H9 (cell line): ENCODE data around the gene ZNF562. TPM values are rescaled to one million over a fixed set of nuclear protein-coding genes. Genes with fewer than 3 reads are reported as not detected.

Source experiments
- DNase-seq: peaks from one replicate; pipeline ENCODE4 v3.0.0-alpha.2; 2017
- H2AFZ ChIP-seq: one replicate; pipeline ENCODE4 v1.6.1; 2013; ENCODE audit warnings: mild to moderate bottlenecking, low read length, control low read depth, moderate library complexity
- H2AK5ac ChIP-seq: 2 replicates; pipeline ENCODE4 v1.6.1; 2013; ENCODE audit warnings: low read length, control low read depth, mixed read lengths; ENCODE audit not compliant: insufficient read length
- H2BK120ac ChIP-seq: one replicate; pipeline ENCODE4 v1.6.1; 2013; ENCODE audit warnings: low read depth, mild to moderate bottlenecking, low read length, control low read depth, inconsistent platforms; ENCODE audit not compliant: poor library complexity, severe bottlenecking
- H2BK12ac ChIP-seq: 2 replicates; pipeline ENCODE4 v1.6.1; 2013; ENCODE audit warnings: low read length, control low read depth, mixed read lengths, low read depth; ENCODE audit not compliant: insufficient read length
- H2BK15ac ChIP-seq: 2 replicates; pipeline ENCODE4 v1.6.1; 2013; ENCODE audit warnings: low read depth, low read length, control low read depth
- H2BK20ac ChIP-seq: one replicate; pipeline ENCODE4 v1.6.1; 2013; ENCODE audit warnings: low read depth, mild to moderate bottlenecking, low read length, control low read depth, inconsistent platforms; ENCODE audit not compliant: poor library complexity, severe bottlenecking
- H2BK5ac ChIP-seq: 2 replicates; pipeline ENCODE4 v1.6.1; 2013; ENCODE audit warnings: low read length, control low read depth, mixed read lengths; ENCODE audit not compliant: insufficient read length
- H3K14ac ChIP-seq: 2 replicates; pipeline ENCODE4 v1.6.1; 2013; ENCODE audit warnings: low read length, control low read depth; ENCODE audit not compliant: insufficient read depth
- H3K18ac ChIP-seq: 2 replicates; pipeline ENCODE4 v1.6.1; 2013; ENCODE audit warnings: low read depth, mild to moderate bottlenecking, mixed read lengths, low read length, control low read depth; ENCODE audit not compliant: insufficient read length
- H3K23ac ChIP-seq: 2 replicates; pipeline ENCODE4 v1.6.1; 2013; ENCODE audit warnings: low read length, control low read depth, mixed read lengths, low read depth; ENCODE audit not compliant: insufficient read length
- H3K23me2 ChIP-seq: 2 replicates; pipeline ENCODE4 v1.6.1; 2013; ENCODE audit warnings: low read depth, mild to moderate bottlenecking, mixed read lengths, low read length, control low read depth; ENCODE audit not compliant: insufficient read length, poor library complexity, severe bottlenecking
- H3K27ac ChIP-seq: 2 replicates; pipeline ENCODE4 v1.5.1; 2013; ENCODE audit warnings: low read length, control low read depth, mixed read lengths, low read depth; ENCODE audit not compliant: insufficient read length
- H3K27me3 ChIP-seq: 2 replicates; pipeline ENCODE4 v1.6.1; 2013; ENCODE audit warnings: low read length, control low read depth, inconsistent platforms; ENCODE audit not compliant: insufficient read depth
- H3K4ac ChIP-seq: 2 replicates; pipeline ENCODE4 v1.6.1; 2013; ENCODE audit warnings: low read depth, mild to moderate bottlenecking, control low read depth, inconsistent platforms, low read length, moderate library complexity
- H3K4me1 ChIP-seq: 2 replicates; pipeline ENCODE4 v1.6.1; 2013; ENCODE audit warnings: low read length, control low read depth, inconsistent platforms; ENCODE audit not compliant: insufficient read depth
- H3K4me2 ChIP-seq: 2 replicates; pipeline ENCODE4 v1.6.1; 2013; ENCODE audit warnings: low read length, control low read depth, mixed read lengths; ENCODE audit not compliant: insufficient read length, insufficient read depth
- H3K56ac ChIP-seq: 2 replicates; pipeline ENCODE4 v1.6.1; 2013; ENCODE audit warnings: low read depth, mild to moderate bottlenecking, mixed read lengths, low read length, control low read depth; ENCODE audit not compliant: insufficient read length
- H3K79me1 ChIP-seq: 2 replicates; pipeline ENCODE4 v1.6.1; 2013; ENCODE audit warnings: low read depth, mild to moderate bottlenecking, moderate library complexity, low read length, control low read depth, inconsistent platforms; ENCODE audit not compliant: insufficient read depth, poor library complexity, severe bottlenecking
- H3K79me2 ChIP-seq: 2 replicates; pipeline ENCODE4 v1.6.1; 2013; ENCODE audit warnings: low read length, control low read depth, inconsistent platforms; ENCODE audit not compliant: insufficient read depth
- H3K9ac ChIP-seq: 2 replicates; pipeline ENCODE4 v1.6.1; 2013; ENCODE audit warnings: low read length, control low read depth, mixed read lengths; ENCODE audit not compliant: insufficient read length; ENCODE audit errors: extremely low read depth
- H3K9me3 ChIP-seq: one replicate; pipeline ENCODE4 v1.6.1; 2013; ENCODE audit warnings: low read depth, low read length, inconsistent platforms; ENCODE audit not compliant: control insufficient read depth
- H3T11ph ChIP-seq: one replicate; pipeline ENCODE4 v1.6.1; 2013; ENCODE audit warnings: mild to moderate bottlenecking, low read length, control low read depth, inconsistent platforms
- H4K20me1 ChIP-seq: one replicate; pipeline ENCODE4 v1.6.1; 2013; ENCODE audit not compliant: control insufficient read depth, insufficient read length, insufficient read depth
- H4K5ac ChIP-seq: 2 replicates; pipeline ENCODE4 v1.6.1; 2013; ENCODE audit warnings: low read depth, mild to moderate bottlenecking, mixed read lengths, low read length, control low read depth; ENCODE audit not compliant: insufficient read length
- H4K8ac ChIP-seq: replicated peaks from 2 replicates; pipeline ENCODE4 v1.6.1; 2013; ENCODE audit warnings: low read length, control low read depth, mixed read lengths, low read depth; ENCODE audit not compliant: insufficient read length
- H4K91ac ChIP-seq: 2 replicates; pipeline ENCODE4 v1.6.1; 2013; ENCODE audit warnings: low read depth, mild to moderate bottlenecking, moderate library complexity, mixed read lengths, low read length, control low read depth; ENCODE audit not compliant: insufficient read length
- H3K27ac Mint-ChIP-seq, 3 experiments: 2 replicates in 2 of 3; 3 replicates in 1 of 3; pipeline ENCODE4 v1.8.0; 2020 to 2021; ENCODE audit warnings: mixed read lengths in 3 of 3, mild to moderate bottlenecking in 1 of 3, moderate library complexity in 1 of 3
- H3K27me3 Mint-ChIP-seq: 2 replicates; pipeline ENCODE4 v1.8.0; 2021; ENCODE audit warnings: low read depth, mild to moderate bottlenecking, moderate library complexity, mixed read lengths
- H3K36me3 Mint-ChIP-seq, 3 experiments: 2 replicates in 2 of 3; 3 replicates in 1 of 3; pipeline ENCODE4 v1.8.0; 2020 to 2021; ENCODE audit warnings: low read depth in 3 of 3, mixed read lengths in 3 of 3; ENCODE audit not compliant: insufficient read depth in 1 of 3
- H3K4me1 Mint-ChIP-seq, 2 experiments: 2 replicates each; pipeline ENCODE4 v1.8.0; 2020; ENCODE audit warnings: mixed read lengths in 2 of 2
- H3K4me3 Mint-ChIP-seq, 2 experiments: 2 replicates in 1 of 2; 3 replicates in 1 of 2; pipeline ENCODE4 v1.8.0; 2020 to 2021; ENCODE audit warnings: mild to moderate bottlenecking in 2 of 2, mixed read lengths in 2 of 2, moderate library complexity in 1 of 2
- H3K9me3 Mint-ChIP-seq, 2 experiments: 2 replicates in 1 of 2; 3 replicates in 1 of 2; pipeline ENCODE4 v1.8.0; 2020; ENCODE audit warnings: mild to moderate bottlenecking in 2 of 2, mixed read lengths in 2 of 2, moderate library complexity in 1 of 2
- WGBS: extraction: QIAGEN DNeasy Blood & Tissue Kit; methylation state at CpG from one replicate; pipeline ENCODE4 v1.1.7; 2013; ENCODE audit warnings: missing lambda C conversion rate, low lambda C conversion rate, mixed read lengths; ENCODE audit not compliant: insufficient read length; ENCODE audit errors: extremely low coverage; 5-methylcytosine and 5-hydroxymethylcytosine counted together
- total RNA-seq: library from RNA; stranded (reverse); gene quantifications from 2 replicates; pipeline ENCODE4 v1.2.1, GENCODE V29; 2021
- TF ChIP-seq, protein P1 (sequence below): fragments of 200-600 bp; sonication (generic); conservative IDR thresholded peaks from 3 replicates; pipeline ENCODE4 v1.8.0; 2021; ENCODE audit warnings: antibody characterized with exemption, mild to moderate bottlenecking

ZNF562 gene
- total RNA-seq, 1 experiment from 2014 or later, result 15.7 TPM

GRCh38 chr19:9610484-9611113 is 64.3 kb downstream of the ZNF562 start:
- Mint-ChIP-seq H3K27ac (no peak overlapping the region), H3K27me3 (no peaks in the 10 kb centered on the region; the same call in 1 of the 2 replicates), H3K4me1 (no peaks in the 10 kb centered on the region), H3K36me3 (peaks cover 71 to 84% (median 73%) of the 10 kb centered on the region in 3 experiments), H3K9me3 (peaks cover 32 to 53% of the 10 kb centered on the region in 2 experiments), H3K4me3 (no peak overlapping the region)
- no peak overlapping the region for H3K9ac ChIP-seq
- no peaks in the 10 kb centered on the region for H3K23me2 ChIP-seq
- no peak overlapping the region for H2AFZ ChIP-seq
- H3K79me2 ChIP-seq, result no peaks in the 10 kb centered on the region
- no peak overlapping the region for H2BK120ac ChIP-seq
- no peak overlapping the region for H2AK5ac ChIP-seq
- no peak overlapping the region for H4K5ac ChIP-seq
- H2BK20ac ChIP-seq, result no peak overlapping the region
- no peak overlapping the region for H3K18ac ChIP-seq
- no peak overlapping the region for H2BK5ac ChIP-seq
- H3K27me3 ChIP-seq, result no peaks in the 10 kb centered on the region
- TF ChIP-seq, protein P1, sequence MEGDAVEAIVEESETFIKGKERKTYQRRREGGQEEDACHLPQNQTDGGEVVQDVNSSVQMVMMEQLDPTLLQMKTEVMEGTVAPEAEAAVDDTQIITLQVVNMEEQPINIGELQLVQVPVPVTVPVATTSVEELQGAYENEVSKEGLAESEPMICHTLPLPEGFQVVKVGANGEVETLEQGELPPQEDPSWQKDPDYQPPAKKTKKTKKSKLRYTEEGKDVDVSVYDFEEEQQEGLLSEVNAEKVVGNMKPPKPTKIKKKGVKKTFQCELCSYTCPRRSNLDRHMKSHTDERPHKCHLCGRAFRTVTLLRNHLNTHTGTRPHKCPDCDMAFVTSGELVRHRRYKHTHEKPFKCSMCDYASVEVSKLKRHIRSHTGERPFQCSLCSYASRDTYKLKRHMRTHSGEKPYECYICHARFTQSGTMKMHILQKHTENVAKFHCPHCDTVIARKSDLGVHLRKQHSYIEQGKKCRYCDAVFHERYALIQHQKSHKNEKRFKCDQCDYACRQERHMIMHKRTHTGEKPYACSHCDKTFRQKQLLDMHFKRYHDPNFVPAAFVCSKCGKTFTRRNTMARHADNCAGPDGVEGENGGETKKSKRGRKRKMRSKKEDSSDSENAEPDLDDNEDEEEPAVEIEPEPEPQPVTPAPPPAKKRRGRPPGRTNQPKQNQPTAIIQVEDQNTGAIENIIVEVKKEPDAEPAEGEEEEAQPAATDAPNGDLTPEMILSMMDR, result no peak
- H4K20me1 ChIP-seq, result no peaks in the 10 kb centered on the region
- DNase-seq, result no peak
- H3K4me1 ChIP-seq, result no peaks in the 10 kb centered on the region
- peaks cover 33% of the 10 kb centered on the region for H3K9me3 ChIP-seq
- no peak overlapping the region for H3K27ac ChIP-seq
- no peak overlapping the region for H3K4ac ChIP-seq
- H3K56ac ChIP-seq, result no peak overlapping the region
- H3K4me2 ChIP-seq, result no peak overlapping the region
- H2BK15ac ChIP-seq, result no peak overlapping the region
- no peak overlapping the region for H4K91ac ChIP-seq
- no peak overlapping the region for H3K14ac ChIP-seq
- no peak overlapping the region for H3K23ac ChIP-seq
- H2BK12ac ChIP-seq, result no peak overlapping the region
- H3T11ph ChIP-seq, result no peak overlapping the region
- no peaks in the 10 kb centered on the region for H3K79me1 ChIP-seq
- no CpG with 5 or more reads among the region's 2 CpGs for WGBS
- H4K8ac ChIP-seq, result no peak overlapping the region
